GM19324 (cell line): ENCODE data around the gene FANCC.
A peak's percentile ranks its signal among the peaks of the same experiment; 100 is the strongest.
"Not testable (repeated sequence)": the region's sequence is repeated elsewhere in the genome, so short reads cannot be mapped to it uniquely, and the experiment has no call there.

Experiments
- ATAC-seq: cut with Tn5 transposase; IDR thresholded peaks from one replicate; pipeline ENCODE4 v1.9.1; 2021; ENCODE audit warnings: mild to moderate bottlenecking, moderate library complexity; ENCODE audit not compliant: unreplicated experiment, low FRiP score

Gene FANCC

GRCh38 chr9:95332860-95333259, 15.4 kb upstream of the FANCC start:
- ATAC-seq: no peak

- ATAC-seq: no peak
These were observed 13.4 kb upstream of the FANCC start for GRCh38 chr9:95330720-95331404.

GRCh38 chr9:95329061-95329460, 11.6 kb upstream of the FANCC start:
- not testable (repeated sequence) for ATAC-seq

DNA sequence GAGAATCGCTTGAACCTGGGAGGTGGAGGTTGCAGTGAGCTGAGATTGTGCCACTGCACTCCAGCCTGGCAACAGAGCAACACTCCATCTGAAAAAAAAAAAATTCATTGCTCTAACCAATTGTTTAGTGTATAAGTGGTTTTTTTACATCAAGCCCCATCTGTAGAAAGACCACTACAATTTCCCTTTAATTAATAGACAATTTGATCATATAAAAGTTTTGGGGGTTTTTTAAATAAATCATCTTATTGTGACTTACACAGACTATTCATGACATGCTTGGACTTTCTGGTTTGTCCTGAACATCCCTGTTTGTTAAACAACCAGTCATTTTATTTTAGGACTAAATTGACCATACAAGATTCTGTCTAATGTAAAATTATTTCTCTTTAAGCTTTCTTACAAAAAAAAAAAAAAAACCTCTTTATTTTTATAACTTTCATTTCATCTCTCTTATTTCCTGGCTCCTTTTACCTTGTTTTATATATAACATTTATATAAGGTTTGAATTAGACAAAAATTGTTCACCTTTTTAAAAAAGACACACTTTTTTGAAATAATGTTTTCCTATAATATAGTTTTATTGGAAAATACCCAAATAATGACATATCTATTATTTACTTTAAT, 9.8 kb upstream of the FANCC start:
- ATAC-seq: no peak

- no peak for ATAC-seq
These were observed 7.7 kb upstream of the FANCC start for GRCh38 chr9:95325221-95325620.

DNA sequence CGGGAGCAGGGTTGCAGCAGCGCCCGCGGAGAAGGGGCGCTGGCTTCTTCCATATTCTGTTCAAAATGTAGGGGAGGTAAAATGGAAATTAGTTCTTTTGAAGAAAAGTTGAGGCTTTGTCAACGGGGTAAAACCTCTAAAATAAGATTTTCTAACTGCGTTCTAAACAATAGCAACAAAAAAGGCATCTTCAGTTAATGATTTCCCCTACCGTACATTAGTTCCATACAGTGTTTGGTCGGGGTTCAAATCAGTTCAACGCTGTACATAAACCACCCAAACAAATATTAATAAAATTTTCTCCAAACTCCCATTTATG, 343 bp upstream of the FANCC start:
- ATAC-seq: no peak

DNA sequence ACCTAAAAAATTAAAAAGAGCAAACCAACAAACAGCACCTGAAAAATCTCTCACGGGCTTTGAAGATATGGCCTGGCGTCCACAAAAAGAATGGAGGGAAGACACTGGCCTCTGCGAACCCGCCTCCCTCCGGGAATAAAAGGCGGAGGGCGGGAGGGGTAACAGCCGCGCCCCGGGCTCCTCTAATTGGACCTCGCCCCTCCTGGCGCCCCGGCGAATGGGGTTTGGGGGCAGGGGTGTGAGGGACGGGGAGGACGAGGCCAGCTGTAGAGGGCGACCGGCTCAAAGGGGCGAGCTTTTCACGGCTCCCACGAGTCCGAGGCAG, 753 bp downstream of the FANCC start:
- ATAC-seq: peak; percentile 63

GRCh38 chr9:95316274-95316673, 1.2 kb downstream of the FANCC start:
- ATAC-seq: no peak

GRCh38 chr9:95315108-95315746, 2.3 kb downstream of the FANCC start:
- ATAC-seq: no peak

- ATAC-seq: no peak
These were observed 4.5 kb downstream of the FANCC start for GRCh38 chr9:95313010-95313498.

GRCh38 chr9:95311961-95312360, 5.5 kb downstream of the FANCC start:
- ATAC-seq: no peak

GRCh38 chr9:95307538-95307937, 10.0 kb downstream of the FANCC start:
- no peak for ATAC-seq

- ATAC-seq: no peak
These were observed 10.7 kb downstream of the FANCC start for GRCh38 chr9:95306819-95307218.

DNA sequence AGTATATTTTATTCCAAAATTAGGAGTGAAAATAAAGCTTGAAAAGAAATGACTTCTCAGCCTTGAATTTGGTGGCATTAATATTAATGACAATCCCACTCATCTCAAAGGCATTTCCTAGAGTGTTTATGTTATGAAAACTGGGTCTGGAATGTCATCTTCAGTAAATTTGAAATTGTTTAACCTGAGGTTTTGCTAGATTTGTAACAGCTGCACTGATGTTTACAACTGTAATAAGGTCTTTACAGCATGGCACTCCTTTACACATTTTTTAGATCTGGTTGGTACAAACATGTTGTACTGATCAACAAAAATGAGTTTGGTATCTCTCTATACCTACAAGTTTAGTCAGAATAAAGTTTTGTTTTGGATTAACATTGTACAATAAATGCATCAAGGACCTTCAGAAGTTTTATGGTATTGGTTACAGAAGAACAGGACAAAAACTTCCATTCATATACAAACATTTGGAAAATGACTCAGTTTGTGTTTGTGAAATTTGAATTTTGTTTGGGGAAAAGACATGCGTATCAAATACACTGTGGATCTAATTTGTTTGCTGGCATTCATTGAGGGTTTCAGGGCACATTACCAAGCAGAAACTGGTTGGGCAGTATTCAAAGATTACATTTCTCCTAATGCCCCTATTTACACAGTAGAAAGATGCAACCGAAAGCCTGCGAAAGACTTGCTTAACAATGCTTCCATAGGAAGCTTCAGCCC, 11.6 kb downstream of the FANCC start:
- ATAC-seq: no peak

DNA sequence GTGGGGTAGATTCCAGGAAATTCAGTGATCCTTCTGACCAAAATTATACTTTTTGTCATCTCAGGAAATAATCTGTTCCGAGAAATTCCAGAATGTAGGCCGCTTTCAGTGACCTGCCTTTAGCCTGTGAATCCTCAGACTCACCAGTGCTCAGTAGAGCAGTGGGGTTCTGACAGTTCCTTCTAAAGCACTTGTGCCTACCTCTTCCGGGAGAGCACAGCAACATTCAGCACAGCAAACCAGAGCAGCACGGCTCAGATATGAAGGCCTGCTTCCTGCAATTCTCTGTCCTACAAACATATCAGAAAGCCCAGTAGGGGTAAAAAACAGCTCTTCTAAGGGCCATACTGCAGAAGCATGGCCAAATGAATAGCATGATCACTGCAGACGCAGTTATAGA, 15.0 kb downstream of the FANCC start:
- no peak for ATAC-seq

DNA sequence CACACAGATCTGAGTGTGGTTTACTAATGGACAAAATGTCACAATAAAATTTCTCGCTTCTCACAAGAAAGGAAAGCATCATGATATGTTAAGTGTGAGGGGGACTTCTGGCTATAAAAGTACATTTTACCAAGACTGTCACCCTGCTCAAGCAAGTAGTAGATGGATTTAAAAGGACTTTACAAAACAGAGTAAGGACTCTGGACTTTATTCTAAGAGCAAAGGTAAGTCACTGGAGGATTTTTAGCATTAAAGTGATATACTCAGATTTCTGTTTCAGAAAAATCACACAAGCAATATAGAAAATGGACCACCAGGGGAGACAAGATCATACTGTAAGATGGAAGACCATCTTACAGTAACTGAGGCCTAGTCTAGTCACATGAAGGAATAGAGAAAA, 19.7 kb downstream of the FANCC start:
- no peak for ATAC-seq

- no peak for ATAC-seq
These were observed 20.2 kb downstream of the FANCC start for GRCh38 chr9:95297316-95297715.

- ATAC-seq: no peak
These were observed 20.7 kb downstream of the FANCC start for GRCh38 chr9:95296761-95297160.

DNA sequence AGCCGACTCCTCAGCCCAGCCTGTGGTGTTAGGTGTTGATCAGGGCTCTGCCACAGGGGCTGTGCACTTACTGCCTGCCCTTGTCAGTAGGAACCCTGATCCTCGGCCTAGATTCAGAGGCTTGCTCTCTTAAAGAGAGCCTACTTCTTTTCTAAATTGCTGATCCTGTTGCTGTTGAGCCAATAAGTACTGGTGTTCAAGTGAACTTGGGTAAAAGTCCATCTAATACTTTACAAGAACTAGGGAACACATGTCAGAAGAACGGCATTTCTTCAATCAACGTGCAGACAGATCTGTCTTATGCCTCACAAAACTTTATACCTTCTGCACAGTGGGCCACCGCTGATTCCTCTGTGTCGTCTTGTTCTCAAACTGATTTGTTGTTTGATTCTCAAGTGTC, 24.2 kb downstream of the FANCC start:
- not testable (repeated sequence) for ATAC-seq

DNA sequence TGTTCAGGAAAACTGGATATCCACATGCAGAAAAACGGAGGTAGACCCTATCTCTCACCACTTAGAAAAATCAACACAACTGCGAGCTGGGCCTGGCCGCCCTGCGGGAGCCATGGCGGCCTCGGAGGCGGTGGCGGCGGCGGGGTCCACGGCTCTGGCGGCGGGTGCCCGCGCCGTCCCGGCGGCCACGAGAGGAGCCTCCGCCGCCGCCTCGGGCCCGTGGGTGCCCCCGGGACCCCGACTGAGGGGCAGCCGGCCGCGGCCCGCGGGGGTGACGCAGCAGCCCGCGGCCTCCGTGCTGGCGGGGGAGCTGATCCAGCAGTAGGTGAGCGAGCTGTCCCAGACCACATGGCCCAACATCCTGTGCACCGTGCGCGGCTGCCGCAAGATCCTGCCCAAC, 25.3 kb downstream of the FANCC start:
- ATAC-seq: no peak

DNA sequence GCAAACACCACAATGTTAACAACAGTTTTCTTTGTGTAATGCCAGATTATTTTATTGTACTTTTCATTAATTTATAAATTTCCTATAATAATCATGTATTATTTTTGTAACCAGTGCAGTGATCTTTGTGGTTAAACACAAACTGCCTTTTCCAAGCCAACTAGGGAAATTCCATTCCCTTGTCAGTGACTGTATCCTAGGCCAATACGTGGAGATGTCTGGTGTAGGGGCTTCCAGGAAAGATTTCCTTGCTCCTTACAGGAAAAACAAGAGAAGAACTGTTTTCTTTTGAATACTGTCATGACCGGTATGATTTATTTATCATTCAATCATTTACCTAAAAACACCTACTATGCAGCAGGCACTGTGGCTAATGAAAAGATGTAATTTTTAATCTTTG, 31.4 kb downstream of the FANCC start:
- ATAC-seq: no peak
